ENCODE data around the gene MDN1. TPM values are rescaled to one million over a fixed set of nuclear protein-coding genes. Genes with fewer than 3 reads are reported as not detected.

MDN1 gene
- total RNA-seq, 1 experiment from 2014 or later: 53.6 TPM

GRCh38 chr6:89693207-89693606 lies 126.4 kb downstream of the MDN1 start:
- Histone ChIP-seq H3K27ac (ENCODE audit: low read depth, low read length) (no peak overlapping the region), H3K4me2 (ENCODE audit: low read length) (no peak overlapping the region), H3K9ac (ENCODE audit: low read length) (no peak overlapping the region), H3K79me2 (ENCODE audit: insufficient read depth, low read length) (no peaks in the 10 kb centered on the region; the same call in 1 of the 2 replicates), H3K9me3 (ENCODE audit: control insufficient read depth in 1 of 2, insufficient read depth in 1 of 2, low read depth in 1 of 2, low read length in 2 of 2) (no peaks in the 10 kb centered on the region), H3K4me1 (ENCODE audit: control insufficient read depth in 1 of 2, insufficient read depth in 2 of 2, low read length in 2 of 2) (no peaks in the 10 kb centered on the region), H2AFZ (ENCODE audit: low read depth, low read length, poor library complexity, severe bottlenecking) (no peak overlapping the region), H3K9me2 (ENCODE audit: insufficient read depth) (no peaks in the 10 kb centered on the region), H3K27me3 (ENCODE audit: insufficient read depth, low read length) (no peaks in the 10 kb centered on the region), H4K20me1 (ENCODE audit: insufficient read depth) (no peaks in the 10 kb centered on the region), H3K4me3 (replicated peaks in 1 of 2; ENCODE audit: low read depth in 1 of 2, low read length in 2 of 2) (no peak overlapping the region), H3K36me3 (ENCODE audit: control insufficient read depth in 1 of 2, insufficient read depth in 2 of 2, low read length in 2 of 2) (peaks cover 61 to 72% of the 10 kb centered on the region in 2 experiments)
- ATAC-seq: no peak
- BruUV-seq (replicated peaks): no TSS peak
- TF ChIP-seq ZFX (IDR thresholded peaks at IDR 0.05) (no peak), ELF1 (IDR thresholded peaks at IDR 0.05; ENCODE audit: borderline replicate concordance, low read depth) (no peak), ATF3 (IDR thresholded peaks at IDR 0.05) (no peak), CEBPB (IDR thresholded peaks at IDR 0.05; ENCODE audit: low read depth) (no peak), ZNF274 (IDR thresholded peaks at IDR 0.05; ENCODE audit: low read depth, low read length) (no peak), JUND (IDR thresholded peaks at IDR 0.05) (no peak), YY1 (IDR thresholded peaks at IDR 0.05; ENCODE audit: extremely low read depth, insufficient replicate concordance, low read depth, low read length) (no peak), CTCF (IDR thresholded peaks at IDR 0.05 in 2 of 3, conservative IDR thresholded peaks at IDR 0.05 in 1 of 3; ENCODE audit: borderline replicate concordance in 1 of 3, insufficient read depth in 1 of 3, low read depth in 2 of 3, low read length in 2 of 3) (no peak), EZH2phosphoT487 (IDR thresholded peaks at IDR 0.05; ENCODE audit: borderline replicate concordance) (no peak), POLR2AphosphoS5 (IDR thresholded peaks at IDR 0.05; ENCODE audit: low read depth, low read length) (no peak), FOSL1 (IDR thresholded peaks at IDR 0.05; ENCODE audit: low read depth) (no peak), CBX3 (IDR thresholded peaks at IDR 0.05; ENCODE audit: low read depth) (no peak)
- intact Hi-C loops (cut with micrococcal nuclease): no loop called here
- ChIA-PET POLR2A (no interaction called here), RAD21 (ENCODE audit: low non-redundant PET in 1 of 2, low total read pairs in 2 of 2, uncharacterized antibody in 2 of 2, unreplicated experiment in 2 of 2) (no interaction called here), CTCF (no interaction called here)
- DNase-seq (ENCODE audit: low read depth, low spot score): no peak
